ENCODE measurements around the gene KRT76.

The KRT76 gene

DNA sequence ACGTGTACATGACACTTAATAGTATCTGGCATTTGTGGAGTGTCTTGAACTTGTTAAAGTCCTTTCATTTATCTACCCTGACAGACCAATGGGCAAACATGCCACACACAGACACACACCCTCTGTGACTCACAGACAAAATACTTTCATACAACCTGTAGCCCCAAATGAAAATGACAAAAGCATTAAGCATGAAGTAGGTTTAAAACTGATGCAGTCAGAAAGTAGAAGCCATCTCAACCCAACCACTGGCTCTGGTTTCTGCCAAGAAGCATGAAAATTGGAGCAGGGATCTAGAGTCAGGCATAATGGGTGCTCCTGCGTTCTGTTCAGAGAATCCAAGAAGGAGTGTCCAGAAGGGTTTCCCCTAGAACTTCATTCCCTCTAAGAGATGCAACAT is 50.7 kb downstream of the KRT76 start:
- no peak for DNase-seq

DNA sequence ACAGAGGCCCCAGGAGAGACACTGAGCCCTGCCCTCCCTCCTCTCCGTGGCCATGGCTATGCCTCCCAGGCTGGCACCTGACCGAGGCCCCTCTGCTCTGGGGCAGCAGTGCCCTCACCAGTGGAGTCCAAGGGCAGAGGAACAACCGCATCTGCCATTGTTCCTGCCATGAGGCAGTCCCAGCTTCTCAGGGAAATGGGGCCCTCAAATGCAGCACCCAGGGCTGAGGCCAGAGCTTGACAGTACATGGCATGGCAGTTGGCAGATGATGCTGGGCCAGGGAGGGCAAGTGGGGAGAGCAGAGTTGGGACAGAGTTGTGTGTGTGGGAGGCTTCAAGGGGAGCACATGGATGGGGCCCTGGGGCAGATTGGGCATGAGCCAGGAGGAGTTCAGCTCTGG is 52.8 kb downstream of the KRT76 start:
- no peak for DNase-seq

DNA sequence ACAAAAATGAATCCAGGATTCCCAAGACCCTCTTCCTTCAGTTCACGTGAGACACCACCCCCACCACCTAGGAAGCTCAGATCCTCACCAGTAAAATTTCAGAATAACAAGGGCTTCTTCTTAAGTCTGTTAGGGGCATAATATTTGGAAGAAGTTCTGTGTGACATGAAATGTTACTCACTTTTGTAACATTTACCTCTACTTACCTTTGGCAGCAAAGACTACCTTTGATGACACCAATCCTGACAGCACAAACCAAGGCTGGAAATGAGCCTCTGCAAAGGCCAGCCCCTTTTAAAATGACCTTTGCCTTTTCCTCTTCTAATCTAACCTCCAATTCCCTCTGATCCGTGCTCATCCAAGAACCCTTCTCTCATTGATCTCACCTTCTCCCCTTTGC is 54.5 kb downstream of the KRT76 start:
- DNase-seq, result no peak

DNA sequence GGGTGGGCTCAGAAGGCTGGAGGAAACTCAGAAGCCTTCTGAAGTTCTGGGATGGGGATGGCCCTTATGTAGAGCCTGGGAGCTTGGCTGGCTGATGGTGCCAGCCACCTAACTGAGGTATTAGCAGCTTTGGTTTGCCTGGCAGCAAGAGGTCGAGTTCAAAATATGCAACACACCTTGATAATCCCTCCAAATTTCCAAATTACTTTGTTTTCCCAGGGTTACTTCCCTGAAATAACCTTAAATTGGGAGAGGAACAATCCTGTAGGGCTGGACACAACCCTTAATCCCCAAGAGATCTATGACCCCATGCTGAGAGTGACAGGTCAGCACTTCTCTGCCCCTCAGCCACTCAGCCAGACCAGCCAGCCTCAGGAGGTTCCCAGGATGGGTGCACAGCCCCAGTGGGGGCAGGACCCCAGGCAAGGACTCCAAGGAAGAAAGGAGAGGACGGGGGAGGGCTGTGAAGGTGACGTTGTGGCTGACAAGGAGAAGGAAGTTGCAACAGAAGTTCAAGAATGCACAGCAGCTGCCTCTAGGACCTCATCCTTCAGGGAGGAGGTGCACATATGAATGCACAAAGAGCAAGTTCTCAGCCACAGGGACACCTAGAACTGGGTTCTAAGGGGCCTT is 55.2 kb downstream of the KRT76 start:
- DNase-seq, result no peak

DNA sequence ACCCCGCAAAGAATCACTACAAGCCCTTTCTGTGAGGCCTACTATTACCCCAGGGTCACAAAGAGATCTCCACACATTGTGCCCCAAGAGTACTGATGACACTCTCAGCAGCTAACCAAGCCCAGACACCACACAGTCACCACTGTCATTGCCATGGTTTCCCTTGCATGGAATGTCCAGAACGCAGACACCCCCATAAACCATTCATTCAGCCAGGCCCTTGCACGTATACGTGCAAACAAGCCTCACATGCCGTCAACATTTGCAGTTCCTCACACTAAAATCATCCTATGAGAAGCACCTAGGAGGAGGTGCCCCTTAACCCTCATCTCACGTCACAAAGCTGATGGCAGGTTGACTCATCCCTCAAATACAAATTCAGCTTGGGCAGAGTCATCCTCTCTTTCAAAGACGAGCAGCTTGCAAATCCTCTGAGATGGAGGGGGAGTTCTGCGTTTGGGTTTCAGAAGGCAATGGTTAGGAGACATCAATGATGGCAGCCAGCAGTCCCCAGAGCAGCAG is 56.7 kb downstream of the KRT76 start:
- DNase-seq, result no peak
